GM13976 (cell line): ENCODE measurements around the gene ST6GALNAC5.

ENCODE experiments used
- DNase-seq: peaks from one replicate; pipeline ENCODE4 v3.0.0; 2012; ENCODE audit warnings: low spot score
- in situ Hi-C: fragments of 300-500 bp; cut with MboI; formaldehyde crosslinking; loops from one replicate; pipeline ENCODE4 v1.12.0; 2022; ENCODE audit warnings: low sequenced_read_pairs, mixed read lengths, inconsistent platforms; ENCODE audit not compliant: unreplicated experiment
- TF ChIP-seq, protein P1 (sequence below): IDR thresholded peaks from 2 replicates; pipeline ENCODE4 v1.5.1; 2012; ENCODE audit warnings: borderline replicate concordance, mild to moderate bottlenecking; ENCODE audit not compliant: insufficient read depth; ENCODE audit errors: extremely low read depth, missing control alignments, control extremely low read depth

The ST6GALNAC5 gene

DNA sequence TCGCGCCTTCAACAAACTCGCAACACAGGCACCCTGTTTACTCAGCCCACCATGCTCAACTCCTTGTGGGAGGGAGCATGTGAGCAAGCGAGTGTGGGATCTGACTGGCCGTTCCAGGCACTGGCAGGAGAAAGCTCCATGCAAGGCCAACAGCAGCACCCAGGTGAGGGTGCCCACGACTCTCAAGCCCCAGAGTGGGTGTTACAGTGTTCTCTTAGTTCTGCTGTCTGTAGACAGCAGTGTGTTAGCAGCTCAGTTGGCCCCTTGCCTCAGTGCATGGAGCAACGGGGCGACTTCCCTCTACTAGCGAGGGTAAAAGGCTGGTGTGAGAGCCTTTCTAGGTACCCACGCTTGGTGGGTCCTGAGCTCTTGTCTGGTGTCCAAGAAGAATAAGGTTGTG is 237.4 kb downstream of the ST6GALNAC5 start:
- DNase-seq = no peak
- in situ Hi-C loops = no loop called here
- TF ChIP-seq, protein P1, sequence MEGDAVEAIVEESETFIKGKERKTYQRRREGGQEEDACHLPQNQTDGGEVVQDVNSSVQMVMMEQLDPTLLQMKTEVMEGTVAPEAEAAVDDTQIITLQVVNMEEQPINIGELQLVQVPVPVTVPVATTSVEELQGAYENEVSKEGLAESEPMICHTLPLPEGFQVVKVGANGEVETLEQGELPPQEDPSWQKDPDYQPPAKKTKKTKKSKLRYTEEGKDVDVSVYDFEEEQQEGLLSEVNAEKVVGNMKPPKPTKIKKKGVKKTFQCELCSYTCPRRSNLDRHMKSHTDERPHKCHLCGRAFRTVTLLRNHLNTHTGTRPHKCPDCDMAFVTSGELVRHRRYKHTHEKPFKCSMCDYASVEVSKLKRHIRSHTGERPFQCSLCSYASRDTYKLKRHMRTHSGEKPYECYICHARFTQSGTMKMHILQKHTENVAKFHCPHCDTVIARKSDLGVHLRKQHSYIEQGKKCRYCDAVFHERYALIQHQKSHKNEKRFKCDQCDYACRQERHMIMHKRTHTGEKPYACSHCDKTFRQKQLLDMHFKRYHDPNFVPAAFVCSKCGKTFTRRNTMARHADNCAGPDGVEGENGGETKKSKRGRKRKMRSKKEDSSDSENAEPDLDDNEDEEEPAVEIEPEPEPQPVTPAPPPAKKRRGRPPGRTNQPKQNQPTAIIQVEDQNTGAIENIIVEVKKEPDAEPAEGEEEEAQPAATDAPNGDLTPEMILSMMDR = no peak
